ENCODE results near the gene ZC3H7B. TPM values are rescaled to one million over a fixed set of nuclear protein-coding genes. Genes with fewer than 3 reads are reported as not detected.

The ZC3H7B gene
- total and polyA plus RNA-seq, 5 donors = 35.2 to 43.5 (median 35.4) TPM

DNA sequence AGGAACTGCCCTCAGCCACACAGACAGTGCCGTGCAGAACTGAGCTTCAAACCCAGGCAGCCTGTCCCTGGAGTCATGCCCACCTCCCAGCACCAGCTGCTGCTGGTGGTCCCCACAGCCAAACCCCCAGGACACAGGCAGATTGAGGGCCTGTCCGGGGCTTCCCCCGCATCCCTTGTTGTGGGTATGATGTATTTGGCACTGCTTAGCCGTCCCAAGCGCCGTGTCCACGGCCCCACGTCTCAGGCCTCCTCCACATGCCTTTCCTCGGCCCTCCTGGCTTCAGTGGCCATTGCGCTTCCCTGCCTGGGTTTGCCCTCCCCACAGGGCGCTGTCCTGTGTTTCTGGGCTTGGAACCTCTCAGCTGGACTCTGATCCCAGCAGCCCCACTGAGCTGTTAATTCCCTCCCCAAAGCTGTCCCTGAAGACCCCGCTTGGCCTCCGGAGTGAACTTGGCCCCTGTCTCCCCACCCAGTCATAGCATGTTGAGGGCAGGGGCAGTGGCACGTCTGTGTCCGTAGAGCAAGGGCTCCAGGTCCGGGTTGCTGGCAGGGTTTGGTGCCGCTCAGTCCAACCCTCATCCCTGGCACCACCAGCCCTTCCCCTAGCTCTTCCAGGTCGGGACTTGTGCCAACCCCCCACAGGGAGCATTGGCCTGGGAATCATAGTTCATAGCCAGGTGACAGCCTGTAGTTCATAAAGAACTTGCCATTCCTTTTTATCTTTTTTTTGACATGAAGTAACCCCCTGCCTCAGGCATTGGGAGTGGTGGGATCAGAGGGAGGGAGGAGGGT, 45.9 kb downstream of the ZC3H7B start:
- Histone ChIP-seq H3K9me3 (ENCODE audit: control insufficient read depth, low read length) (no peaks in the 10 kb centered on the region), H3K4me1 (ENCODE audit: control insufficient read depth, insufficient read depth, low read length) (no peaks in the 10 kb centered on the region), H3K27me3 (ENCODE audit: control insufficient read depth, insufficient read depth) (no peaks in the 10 kb centered on the region), H3K27ac (ENCODE audit: low read length) (no peak overlapping the region), H3K4me3 (ENCODE audit: low read length) (no peak overlapping the region)
- WGBS = 85% methylated on average over 18 of the region's 18 CpGs
- no peak for ATAC-seq
- DNase-seq = no peak
- intact Hi-C loops (cut with DNase I) = no loop called here

DNA sequence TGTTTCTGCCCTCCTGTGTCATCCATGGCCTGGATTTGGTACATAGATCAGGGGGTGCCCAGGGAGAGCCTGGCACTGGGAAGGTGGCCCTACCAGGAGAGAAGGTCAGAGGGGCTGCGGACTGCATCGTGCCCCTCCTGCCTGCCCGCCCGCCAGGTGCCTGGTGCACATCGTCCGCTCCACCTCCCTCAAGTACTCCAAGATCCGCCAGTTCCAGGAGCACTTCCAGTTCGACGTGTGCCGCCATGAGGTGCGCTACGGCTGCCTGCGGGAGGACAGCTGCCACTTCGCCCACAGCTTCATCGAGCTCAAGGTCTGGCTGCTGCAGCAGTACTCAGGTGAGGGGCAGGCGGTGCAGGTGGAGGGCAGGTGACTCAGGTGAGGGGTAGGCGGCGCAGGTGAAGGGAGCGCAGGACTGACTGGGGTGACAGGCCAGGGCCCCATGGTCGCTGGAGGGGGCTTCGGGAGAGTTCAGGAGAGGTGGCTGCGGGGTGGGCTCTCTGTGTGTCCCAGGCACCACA, 47.7 kb downstream of the ZC3H7B start:
- H3K4me1 ChIP-seq (ENCODE audit: control insufficient read depth, insufficient read depth, low read length) = no peaks in the 10 kb centered on the region
- intact Hi-C loops (cut with DNase I) = no loop called here
- ATAC-seq (no peak), DNase-seq (no peak)
- no peak overlapping the region for H3K27ac ChIP-seq (ENCODE audit: low read length)
- H3K4me3 ChIP-seq (ENCODE audit: low read length) = no peak overlapping the region
- H3K9me3 ChIP-seq (ENCODE audit: control insufficient read depth, low read length) = no peaks in the 10 kb centered on the region
- no peaks in the 10 kb centered on the region for H3K27me3 ChIP-seq (ENCODE audit: control insufficient read depth, insufficient read depth)
- 97% methylated on average over 22 of the region's 22 CpGs for WGBS

DNA sequence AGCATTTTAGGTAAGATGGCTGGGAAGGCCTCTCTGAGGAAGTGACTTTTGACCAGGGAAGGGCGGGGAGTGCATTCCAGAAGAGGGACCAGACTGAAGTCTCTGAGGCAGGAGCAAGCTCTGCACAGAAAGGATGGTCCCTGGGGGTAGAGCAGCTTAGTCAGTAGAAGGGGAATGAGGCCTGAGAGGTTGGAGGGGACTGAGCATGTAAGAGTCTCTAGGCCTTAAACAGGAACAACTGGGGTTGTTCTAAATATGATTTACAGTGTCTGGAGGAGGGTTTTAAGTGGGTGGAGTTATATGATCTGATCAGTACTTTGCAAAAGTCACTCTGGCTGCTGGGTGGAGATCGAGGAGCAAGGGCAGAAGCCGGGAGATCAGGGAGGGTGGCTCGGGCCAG, 48.8 kb downstream of the ZC3H7B start:
- WGBS = 87% methylated on average over 4 of the region's 4 CpGs
- H3K27ac ChIP-seq (ENCODE audit: low read length) = no peak overlapping the region
- no peak for DNase-seq

DNA sequence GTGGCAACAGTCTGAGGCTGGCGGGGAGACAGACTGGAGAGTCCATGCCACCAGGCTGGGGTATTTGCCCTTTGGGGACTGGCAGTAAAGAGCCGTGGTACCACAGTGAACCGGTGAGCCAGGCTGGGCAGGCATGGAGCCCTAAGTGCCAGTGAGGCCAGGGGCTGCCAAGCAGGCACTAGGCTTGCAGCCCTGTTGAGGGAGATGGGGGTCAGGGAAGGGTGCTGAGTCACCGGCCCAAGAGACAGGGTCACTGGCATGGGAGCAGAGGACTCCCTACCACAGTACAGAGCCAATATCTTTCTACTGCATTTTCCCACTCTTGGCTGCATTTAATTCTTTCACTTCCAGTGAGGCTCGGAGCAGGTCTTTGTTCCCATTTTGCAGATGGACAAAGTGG, 49.7 kb downstream of the ZC3H7B start:
- no peak for DNase-seq
- peak in 1 of 2 donors; percentile 3 for ATAC-seq
- intact Hi-C loops (cut with DNase I) = no loop called here
- 94% methylated on average over 5 of the region's 5 CpGs for WGBS
- Histone ChIP-seq H3K4me1 (ENCODE audit: control insufficient read depth, insufficient read depth, low read length) (no peaks in the 10 kb centered on the region), H3K27ac (ENCODE audit: low read length) (no peak overlapping the region), H3K27me3 (ENCODE audit: control insufficient read depth, insufficient read depth) (no peaks in the 10 kb centered on the region), H3K9me3 (ENCODE audit: control insufficient read depth, low read length) (no peaks in the 10 kb centered on the region), H3K4me3 (ENCODE audit: low read length) (no peak overlapping the region)

More for the DNA sequence above, 48.8 kb downstream of the ZC3H7B start:
- Histone ChIP-seq H3K4me1 (ENCODE audit: control insufficient read depth, insufficient read depth, low read length) (no peaks in the 10 kb centered on the region), H3K27me3 (ENCODE audit: control insufficient read depth, insufficient read depth) (no peaks in the 10 kb centered on the region), H3K4me3 (ENCODE audit: low read length) (no peak overlapping the region), H3K9me3 (ENCODE audit: control insufficient read depth, low read length) (no peaks in the 10 kb centered on the region)
- ATAC-seq = no peak
- intact Hi-C loops (cut with DNase I) = no loop called here

DNA sequence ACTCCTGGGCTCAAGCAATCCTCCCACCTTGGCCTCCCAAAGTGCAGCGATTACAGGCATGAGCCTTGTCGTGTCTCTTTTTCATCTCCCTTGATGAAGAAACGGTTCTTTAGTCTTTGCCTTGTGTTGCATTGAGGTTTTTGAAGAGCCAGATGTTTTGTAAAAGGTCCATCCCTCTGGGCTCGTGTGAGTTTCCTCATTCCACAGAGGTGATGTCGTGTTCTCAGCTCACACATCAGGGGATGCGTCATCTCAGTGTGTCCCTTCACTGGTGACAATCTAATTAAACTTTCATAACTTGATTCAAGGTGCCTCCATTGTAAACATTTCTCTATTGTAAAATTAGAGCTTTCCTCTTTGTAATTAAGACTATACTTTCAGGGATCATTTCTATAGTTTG, 50.7 kb downstream of the ZC3H7B start:
- Histone ChIP-seq H3K4me3 (ENCODE audit: low read length) (no peak overlapping the region), H3K4me1 (ENCODE audit: control insufficient read depth, insufficient read depth, low read length) (no peaks in the 10 kb centered on the region), H3K27ac (ENCODE audit: low read length) (no peak overlapping the region), H3K27me3 (ENCODE audit: control insufficient read depth, insufficient read depth) (no peaks in the 10 kb centered on the region), H3K9me3 (ENCODE audit: control insufficient read depth, low read length) (no peaks in the 10 kb centered on the region)
- DNase-seq (no peak), ATAC-seq (no peak)
- 47% methylated on average over 6 of the region's 6 CpGs for WGBS
- intact Hi-C loops (cut with DNase I) = no loop called here

DNA sequence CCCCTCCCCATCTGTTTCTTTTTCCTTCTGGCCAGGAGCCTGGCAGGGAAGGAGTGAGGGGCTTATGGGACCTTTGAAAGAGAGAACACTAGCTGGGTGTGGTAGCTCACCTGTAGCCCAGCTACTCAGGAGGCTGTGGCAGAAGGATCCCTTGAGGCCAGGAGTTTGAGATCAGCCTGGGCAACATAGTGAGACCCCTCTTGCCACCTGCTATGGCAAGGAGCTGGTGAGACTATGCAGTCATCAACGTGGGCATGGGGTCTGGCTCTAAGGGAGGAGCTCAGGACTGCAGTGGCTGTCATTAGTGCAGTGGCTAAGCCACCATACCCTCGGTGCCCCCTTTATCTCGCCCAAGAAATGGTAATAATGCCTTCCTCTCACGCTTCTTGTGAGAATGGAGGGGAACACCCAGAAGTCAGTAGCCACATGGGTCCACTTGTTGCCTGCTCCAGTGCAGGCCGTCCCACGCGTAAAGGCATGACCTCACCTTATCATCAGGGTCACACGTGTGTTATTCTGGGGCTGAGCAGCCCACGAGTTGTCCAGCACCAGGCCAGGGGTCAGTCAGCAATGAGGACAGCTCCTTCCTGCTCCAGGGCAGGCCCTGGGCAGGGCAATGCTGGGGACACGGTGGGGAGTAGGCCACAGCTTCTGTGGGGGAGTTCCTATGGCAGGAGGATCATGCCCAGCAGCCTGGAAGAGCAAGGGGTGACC, 52.7 kb downstream of the ZC3H7B start:
- Histone ChIP-seq H3K27me3 (ENCODE audit: control insufficient read depth, insufficient read depth) (no peaks in the 10 kb centered on the region), H3K4me3 (ENCODE audit: low read length) (no peak overlapping the region), H3K4me1 (ENCODE audit: control insufficient read depth, insufficient read depth, low read length) (no peaks in the 10 kb centered on the region), H3K27ac (ENCODE audit: low read length) (no peak overlapping the region), H3K9me3 (ENCODE audit: control insufficient read depth, low read length) (no peaks in the 10 kb centered on the region)
- intact Hi-C loops (cut with DNase I) = no loop called here
- ATAC-seq (no peak), DNase-seq (no peak)
- WGBS = 75% methylated on average over 10 of the region's 10 CpGs

DNA sequence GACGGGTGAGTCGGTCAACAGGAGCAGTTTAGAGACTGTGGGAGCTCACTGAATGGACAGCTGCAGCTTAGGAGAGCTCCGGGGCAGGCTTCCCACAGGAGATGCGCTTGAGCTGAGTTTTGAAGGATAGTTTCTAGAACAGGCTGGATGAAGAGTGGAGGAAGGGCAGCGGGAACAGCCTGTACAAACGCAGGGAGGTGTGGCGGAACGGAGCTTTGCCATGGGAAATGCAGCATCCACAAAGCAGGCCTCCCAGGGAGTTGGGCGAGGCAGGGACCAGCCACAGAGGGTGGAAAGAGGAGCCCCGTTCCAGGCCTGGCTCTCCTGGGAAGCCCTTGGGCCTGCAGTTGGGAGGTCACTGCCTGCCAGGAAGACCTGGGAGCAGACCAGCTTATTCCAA, 53.7 kb downstream of the ZC3H7B start:
- Histone ChIP-seq H3K27me3 (ENCODE audit: control insufficient read depth, insufficient read depth) (no peaks in the 10 kb centered on the region), H3K4me3 (ENCODE audit: low read length) (no peak overlapping the region), H3K9me3 (ENCODE audit: control insufficient read depth, low read length) (no peaks in the 10 kb centered on the region), H3K27ac (ENCODE audit: low read length) (no peak overlapping the region), H3K4me1 (ENCODE audit: control insufficient read depth, insufficient read depth, low read length) (no peaks in the 10 kb centered on the region)
- DNase-seq = no peak
- ATAC-seq = no peak
- intact Hi-C loops (cut with DNase I) = no loop called here
- WGBS = 91% methylated on average over 10 of the region's 10 CpGs

DNA sequence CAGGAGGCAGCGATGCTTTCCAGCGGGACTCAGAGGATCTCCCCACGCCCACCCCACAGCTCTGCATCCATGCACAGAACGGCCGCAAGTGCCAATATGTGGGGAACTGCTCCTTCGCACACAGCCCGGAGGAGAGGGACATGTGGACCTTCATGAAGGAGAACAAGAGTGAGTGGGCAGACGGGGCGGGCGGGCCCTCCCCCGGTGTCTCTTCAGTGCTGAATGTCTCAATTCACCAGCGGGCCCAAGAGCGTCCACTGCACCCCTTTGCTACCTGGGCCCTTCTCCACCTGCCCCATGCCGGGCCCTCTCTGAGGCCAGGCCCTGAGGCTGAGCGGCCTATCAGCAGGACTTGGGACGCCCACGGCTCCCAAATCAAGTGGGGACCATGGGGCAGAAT, 54.6 kb downstream of the ZC3H7B start:
- Histone ChIP-seq H3K27ac (ENCODE audit: low read length) (no peak overlapping the region), H3K4me1 (ENCODE audit: control insufficient read depth, insufficient read depth, low read length) (no peaks in the 10 kb centered on the region), H3K27me3 (ENCODE audit: control insufficient read depth, insufficient read depth) (no peaks in the 10 kb centered on the region), H3K4me3 (ENCODE audit: low read length) (no peak overlapping the region), H3K9me3 (ENCODE audit: control insufficient read depth, low read length) (no peaks in the 10 kb centered on the region)
- DNase-seq = no peak
- intact Hi-C loops (cut with DNase I) = no loop called here
- ATAC-seq = no peak
- 97% methylated on average over 17 of the region's 17 CpGs for WGBS

DNA sequence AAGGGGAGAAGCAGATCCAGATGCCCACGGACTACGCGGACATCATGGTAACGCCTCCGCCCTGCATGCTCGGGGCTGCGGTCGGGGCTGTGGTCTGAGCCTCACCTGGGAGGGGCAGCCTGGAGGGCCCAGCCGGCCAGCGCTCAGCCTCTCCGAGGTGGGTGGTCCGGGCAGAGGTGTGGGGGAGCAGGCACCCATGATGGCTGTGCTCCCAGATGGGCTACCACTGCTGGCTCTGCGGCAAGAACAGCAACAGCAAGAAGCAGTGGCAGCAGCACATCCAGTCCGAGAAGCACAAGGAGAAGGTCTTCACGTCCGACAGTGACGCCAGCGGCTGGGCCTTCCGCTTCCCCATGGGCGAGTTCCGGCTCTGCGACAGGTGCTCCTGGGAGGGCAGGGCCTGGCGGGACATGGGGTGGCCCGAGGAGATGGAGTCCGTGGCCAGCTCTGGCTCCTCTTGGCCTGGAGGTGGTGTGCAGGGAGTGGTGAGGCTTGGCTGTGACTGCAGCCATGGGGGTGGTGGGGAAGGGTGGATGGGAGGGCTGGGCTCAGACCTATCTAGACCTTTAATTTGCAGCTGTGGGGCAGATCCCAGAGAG, 55.2 kb downstream of the ZC3H7B start:
- DNase-seq (no peak), ATAC-seq (no peak)
- Histone ChIP-seq H3K27ac (ENCODE audit: low read length) (no peak overlapping the region), H3K4me3 (ENCODE audit: low read length) (no peak overlapping the region), H3K9me3 (ENCODE audit: control insufficient read depth, low read length) (no peaks in the 10 kb centered on the region), H3K27me3 (ENCODE audit: control insufficient read depth, insufficient read depth) (no peaks in the 10 kb centered on the region), H3K4me1 (ENCODE audit: control insufficient read depth, insufficient read depth, low read length) (no peaks in the 10 kb centered on the region)
- 92% methylated on average over 25 of the region's 25 CpGs for WGBS
- intact Hi-C loops (cut with DNase I) = no loop called here

DNA sequence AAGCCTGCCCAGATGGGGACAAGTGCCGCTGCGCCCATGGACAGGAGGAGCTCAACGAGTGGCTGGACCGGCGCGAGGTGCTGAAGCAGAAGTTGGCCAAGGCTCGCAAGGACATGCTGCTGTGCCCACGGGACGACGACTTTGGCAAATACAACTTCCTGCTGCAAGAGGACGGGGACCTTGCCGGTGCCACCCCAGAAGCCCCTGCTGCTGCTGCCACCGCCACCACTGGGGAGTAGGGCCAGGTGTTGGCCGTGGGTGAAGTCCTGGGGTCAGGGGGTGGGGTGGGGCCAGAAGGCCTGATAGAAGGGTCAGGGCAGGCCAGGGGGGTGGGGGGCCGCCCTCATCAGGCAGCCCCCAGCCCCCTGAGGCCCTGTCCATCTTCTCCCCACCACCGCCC, 55.9 kb downstream of the ZC3H7B start:
- DNase-seq (no peak), ATAC-seq (no peak)
- intact Hi-C loops (cut with DNase I) = no loop called here
- no peak overlapping the region for H3K4me3 ChIP-seq (ENCODE audit: low read length)
- H3K9me3 ChIP-seq (ENCODE audit: control insufficient read depth, low read length) = no peaks in the 10 kb centered on the region
- WGBS = 91% methylated on average over 16 of the region's 16 CpGs
- H3K4me1 ChIP-seq (ENCODE audit: control insufficient read depth, insufficient read depth, low read length) = no peaks in the 10 kb centered on the region
- H3K27ac ChIP-seq (ENCODE audit: low read length) = no peak overlapping the region
- no peaks in the 10 kb centered on the region for H3K27me3 ChIP-seq (ENCODE audit: control insufficient read depth, insufficient read depth)

DNA sequence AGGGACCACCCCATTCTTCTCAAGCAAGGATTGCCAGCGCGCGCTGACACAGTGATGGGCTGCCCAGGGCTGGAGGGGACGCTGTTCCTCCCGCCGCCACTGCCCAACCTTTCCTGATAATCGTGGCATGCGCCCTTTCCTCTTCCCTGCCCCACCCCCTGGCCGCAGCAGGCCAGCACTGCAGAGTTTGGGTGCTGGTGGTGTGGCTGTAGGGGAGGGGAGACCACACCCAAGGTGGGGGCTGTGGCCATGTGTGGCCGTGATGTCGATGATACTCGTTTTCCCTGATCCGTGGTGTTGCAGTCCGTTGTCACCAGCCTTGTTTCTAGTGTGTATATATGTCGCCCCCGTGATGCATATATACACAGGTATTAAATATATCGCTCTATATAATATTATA, 57.6 kb downstream of the ZC3H7B start:
- Histone ChIP-seq H3K4me1 (ENCODE audit: control insufficient read depth, insufficient read depth, low read length) (no peaks in the 10 kb centered on the region), H3K4me3 (ENCODE audit: low read length) (no peak overlapping the region), H3K27ac (ENCODE audit: low read length) (no peak overlapping the region), H3K9me3 (ENCODE audit: control insufficient read depth, low read length) (no peaks in the 10 kb centered on the region), H3K27me3 (ENCODE audit: control insufficient read depth, insufficient read depth) (no peaks in the 10 kb centered on the region)
- WGBS = 80% methylated on average over 17 of the region's 17 CpGs
- ATAC-seq (no peak), DNase-seq (no peak)
- intact Hi-C loops (cut with DNase I) = no loop called here
